Tibial nerve (tissue), 4 donors: ENCODE data around the gene CABLES1.

Source experiments
- CTCF ChIP-seq, 5 experiments: fragments of 200-600 bp in 3 of 5; fragments of 450-650 bp in 2 of 5; sonication (generic) in 3 of 5; IDR thresholded peaks; one replicate each; pipeline ENCODE4 v1.5.1; 2016 to 2019; ENCODE audit warnings: antibody characterized with exemption in 5 of 5, mild to moderate bottlenecking in 3 of 5, moderate library complexity in 2 of 5
- EP300 ChIP-seq, 2 donors: sonication (generic); formaldehyde crosslinking; IDR thresholded peaks; one replicate each; pipeline ENCODE4 v1.6.1; 2017; ENCODE audit warnings: antibody characterized with exemption in 2 of 2, mild to moderate bottlenecking in 1 of 2
- POLR2A ChIP-seq, 2 donors: fragments of 450-650 bp; IDR thresholded peaks; one replicate each; pipeline ENCODE4 v1.6.1; 2017; ENCODE audit warnings: antibody characterized with exemption in 2 of 2, mild to moderate bottlenecking in 2 of 2, moderate library complexity in 2 of 2

GRCh38 chr18:23307567-23308295, 172.4 kb downstream of the CABLES1 start:
- TF ChIP-seq CTCF (IDR thresholded peaks at IDR 0.05) (no peak), EP300 (IDR thresholded peaks at IDR 0.05) (no peak), POLR2A (IDR thresholded peaks at IDR 0.05) (no peak)
